Peyer's patch (tissue), 4 donors: ENCODE data around the gene CEBPZOS. TPM values are rescaled to one million over a fixed set of nuclear protein-coding genes. Genes with fewer than 3 reads are reported as not detected.
"Not testable (repeated sequence)": the region's sequence is repeated elsewhere in the genome, so short reads cannot be mapped to it uniquely, and the experiment has no call there.

Experiments used
- DNase-seq, 3 donors: peaks; one replicate each; pipeline ENCODE4 v3.0.0-alpha.2; 2017 to 2019
- H3K27ac ChIP-seq, 4 donors: fragments of 200-600 bp; sonication (generic); one replicate each; pipeline ENCODE4 v1.5.1; 2016 to 2019
- H3K27me3 ChIP-seq, 2 donors: fragments of 200-600 bp; sonication (generic); one replicate each; pipeline ENCODE4 v1.5.1; 2019
- H3K36me3 ChIP-seq, 3 donors: fragments of 200-600 bp; sonication (generic); one replicate each; pipeline ENCODE4 v1.5.1; 2016 to 2019
- H3K4me1 ChIP-seq, 4 donors: fragments of 200-600 bp; sonication (generic); one replicate each; pipeline ENCODE4 v1.5.1; 2016 to 2019
- H3K4me3 ChIP-seq, 4 donors: fragments of 200-600 bp; sonication (generic); 1 replicate in 3 of 4; 2 replicates in 1 of 4; pipeline ENCODE4 v1.5.1; 2016 to 2019; ENCODE audit warnings: mild to moderate bottlenecking in 1 of 4
- H3K9me3 ChIP-seq, 4 donors: fragments of 200-600 bp; sonication (generic); one replicate each; pipeline ENCODE4 v1.5.1; 2016 to 2019; ENCODE audit warnings: mild to moderate bottlenecking in 1 of 4
- POLR2A ChIP-seq, 2 donors: fragments of 450-650 bp; IDR thresholded peaks; one replicate each; pipeline ENCODE4 v1.5.1; 2017; ENCODE audit warnings: antibody characterized with exemption in 2 of 2, mild to moderate bottlenecking in 2 of 2, moderate library complexity in 2 of 2
- total RNA-seq, 4 donors: library from RNA; depleted of rRNA; stranded (reverse); fragments of >200 nt; gene quantifications; one replicate each; pipeline ENCODE4 v1.1.0, GENCODE V29; 2016
- TF ChIP-seq, protein P1 (sequence below), 6 experiments: fragments of 450-650 bp in 4 of 6; fragments of 200-600 bp in 2 of 6; sonication (generic) in 1 of 6; IDR thresholded peaks; one replicate each; pipeline ENCODE4 v1.5.1; 2017 to 2019; ENCODE audit warnings: antibody characterized with exemption in 6 of 6, mild to moderate bottlenecking in 3 of 6, moderate library complexity in 1 of 6

Gene CEBPZOS
- total RNA-seq, 4 donors from 2014 or later, result 19.3 to 42.1 (median 32.0) TPM

DNA sequence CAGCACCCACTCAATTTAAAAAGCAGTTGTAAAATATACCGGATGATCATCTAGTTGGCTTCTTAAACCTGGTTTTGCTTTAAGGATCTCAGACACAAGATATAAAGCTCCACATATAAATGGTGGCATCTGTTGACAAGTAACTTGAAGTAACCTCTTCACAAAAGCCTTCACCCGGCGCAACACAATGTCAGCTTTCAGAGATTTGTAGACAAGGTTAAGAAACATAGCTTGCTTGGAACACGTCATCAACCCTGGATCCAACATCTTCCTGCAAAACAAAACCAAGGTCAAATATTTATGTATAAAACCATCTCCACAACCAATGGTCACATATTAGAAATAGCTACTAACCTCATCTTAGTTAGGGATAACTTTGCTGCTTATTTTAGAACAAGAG is 26.8 kb downstream of the CEBPZOS start:
- H3K27ac ChIP-seq, result no peak overlapping the region
- TF ChIP-seq, protein P1, sequence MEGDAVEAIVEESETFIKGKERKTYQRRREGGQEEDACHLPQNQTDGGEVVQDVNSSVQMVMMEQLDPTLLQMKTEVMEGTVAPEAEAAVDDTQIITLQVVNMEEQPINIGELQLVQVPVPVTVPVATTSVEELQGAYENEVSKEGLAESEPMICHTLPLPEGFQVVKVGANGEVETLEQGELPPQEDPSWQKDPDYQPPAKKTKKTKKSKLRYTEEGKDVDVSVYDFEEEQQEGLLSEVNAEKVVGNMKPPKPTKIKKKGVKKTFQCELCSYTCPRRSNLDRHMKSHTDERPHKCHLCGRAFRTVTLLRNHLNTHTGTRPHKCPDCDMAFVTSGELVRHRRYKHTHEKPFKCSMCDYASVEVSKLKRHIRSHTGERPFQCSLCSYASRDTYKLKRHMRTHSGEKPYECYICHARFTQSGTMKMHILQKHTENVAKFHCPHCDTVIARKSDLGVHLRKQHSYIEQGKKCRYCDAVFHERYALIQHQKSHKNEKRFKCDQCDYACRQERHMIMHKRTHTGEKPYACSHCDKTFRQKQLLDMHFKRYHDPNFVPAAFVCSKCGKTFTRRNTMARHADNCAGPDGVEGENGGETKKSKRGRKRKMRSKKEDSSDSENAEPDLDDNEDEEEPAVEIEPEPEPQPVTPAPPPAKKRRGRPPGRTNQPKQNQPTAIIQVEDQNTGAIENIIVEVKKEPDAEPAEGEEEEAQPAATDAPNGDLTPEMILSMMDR (IDR thresholded peaks at IDR 0.05), result no peak
- no peak for TF ChIP-seq POLR2A (IDR thresholded peaks at IDR 0.05)
- H3K36me3 ChIP-seq, result peaks cover 0 to 72% (median 0%) of the 10 kb centered on the region in 3 donors
- H3K27me3 ChIP-seq, result no peaks in the 10 kb centered on the region
- DNase-seq, result no peak
- no peaks in the 10 kb centered on the region for H3K9me3 ChIP-seq
- H3K4me1 ChIP-seq, result peaks cover 0 to 5% (median 2%) of the 10 kb centered on the region in 4 donors
- H3K4me3 ChIP-seq, result no peak overlapping the region

DNA sequence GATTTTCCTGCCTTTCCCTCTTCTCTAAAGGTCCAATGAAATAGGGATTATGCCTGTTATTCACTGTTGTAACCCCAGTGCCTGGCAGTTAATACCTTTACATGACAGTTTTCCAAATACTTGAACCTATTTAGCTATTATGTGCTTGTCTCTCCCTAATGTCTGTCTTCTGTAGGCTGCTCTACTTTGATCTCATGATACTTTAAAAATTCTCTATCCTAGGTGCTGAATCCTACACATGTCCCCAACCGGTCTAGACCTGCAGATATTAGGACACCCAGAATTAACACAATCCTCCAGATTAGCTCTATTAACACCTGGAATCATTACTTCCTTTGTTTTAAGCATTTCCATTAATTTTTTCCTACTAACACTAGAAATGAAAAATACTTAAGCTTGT is 27.8 kb downstream of the CEBPZOS start:
- Histone ChIP-seq H3K27me3 (no peaks in the 10 kb centered on the region), H3K4me3 (no peak overlapping the region), H3K4me1 (peaks cover 0 to 5% (median 2%) of the 10 kb centered on the region in 4 donors), H3K27ac (no peak overlapping the region), H3K36me3 (peaks cover 0 to 69% (median 0%) of the 10 kb centered on the region in 3 donors), H3K9me3 (no peaks in the 10 kb centered on the region)
- no peak for DNase-seq
- no peak for TF ChIP-seq POLR2A (IDR thresholded peaks at IDR 0.05)
- TF ChIP-seq, protein P1 (IDR thresholded peaks at IDR 0.05), result no peak

DNA sequence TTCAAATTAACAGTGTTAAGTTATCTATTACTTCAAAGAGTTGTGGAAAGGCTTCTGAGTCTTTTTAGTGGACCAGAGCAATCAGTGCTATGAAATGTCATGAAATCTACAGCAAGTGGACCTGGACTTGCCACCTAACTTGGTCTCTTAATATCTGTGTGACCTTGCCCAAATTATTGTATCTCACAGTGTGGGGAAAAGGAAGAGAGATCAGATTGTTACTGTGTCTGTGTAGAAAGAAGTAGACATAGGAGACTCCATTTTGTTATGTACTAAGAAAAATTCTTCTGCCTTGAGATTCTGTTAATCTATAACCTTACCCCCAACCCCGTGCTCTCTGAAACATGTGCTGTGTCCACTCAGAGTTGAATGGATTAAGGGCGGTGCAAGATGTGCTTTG is 28.8 kb downstream of the CEBPZOS start:
- not testable (repeated sequence) for DNase-seq, H3K27me3 ChIP-seq, H3K9me3 ChIP-seq, H3K4me3 ChIP-seq, H3K27ac ChIP-seq
- Histone ChIP-seq H3K4me1 (peaks cover 0 to 15% (median 8%) of the 10 kb centered on the region in 4 donors), H3K36me3 (peaks cover 0 to 58% (median 0%) of the 10 kb centered on the region in 3 donors)

- Histone ChIP-seq H3K4me1 (peaks cover 3 to 21% (median 8%) of the 10 kb centered on the region in 4 donors), H3K27ac (no peak overlapping the region), H3K9me3 (no peaks in the 10 kb centered on the region), H3K36me3 (peaks cover 0 to 41% (median 0%) of the 10 kb centered on the region in 3 donors), H3K4me3 (no peak overlapping the region), H3K27me3 (no peaks in the 10 kb centered on the region)
- no peak for DNase-seq
- TF ChIP-seq, protein P1 (IDR thresholded peaks at IDR 0.05), result no peak
- no peak for TF ChIP-seq POLR2A (IDR thresholded peaks at IDR 0.05)
These were observed 30.6 kb downstream of the CEBPZOS start for GRCh38 chr2:37226863-37227262.

DNA sequence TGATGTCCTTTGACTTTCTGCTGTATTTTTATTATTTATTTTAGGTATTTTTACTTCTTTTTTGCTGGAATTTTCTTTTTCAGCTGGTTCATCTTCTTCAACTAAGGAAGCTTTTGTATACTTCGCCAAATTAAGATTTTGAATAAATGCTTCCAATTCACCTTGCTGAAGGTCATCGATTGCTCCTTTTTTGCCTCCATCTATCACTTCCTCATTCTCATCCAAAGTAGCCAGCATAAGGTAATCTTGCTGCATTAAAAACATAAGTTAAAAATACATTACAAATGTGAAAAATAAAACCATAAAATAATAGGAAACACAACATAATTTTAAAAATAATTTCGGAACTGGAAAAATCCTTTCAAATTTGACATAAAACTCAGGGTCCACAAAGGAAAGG is 32.5 kb downstream of the CEBPZOS start:
- no peaks in the 10 kb centered on the region for H3K9me3 ChIP-seq
- no peak for DNase-seq
- H3K36me3 ChIP-seq, result peaks cover 0 to 26% (median 0%) of the 10 kb centered on the region in 3 donors
- H3K4me3 ChIP-seq, result no peak overlapping the region
- H3K4me1 ChIP-seq, result peaks cover 3 to 32% (median 8%) of the 10 kb centered on the region in 4 donors
- no peak for TF ChIP-seq POLR2A (IDR thresholded peaks at IDR 0.05)
- TF ChIP-seq, protein P1 (IDR thresholded peaks at IDR 0.05), result no peak
- no peaks in the 10 kb centered on the region for H3K27me3 ChIP-seq
- no peak overlapping the region for H3K27ac ChIP-seq

- peak overlapping the region; percentile 80 to 96 (median 88) for H3K27ac ChIP-seq
- peak overlapping the region; percentile 72 to 87 (median 80) for H3K4me3 ChIP-seq
- TF ChIP-seq, protein P1 (IDR thresholded peaks at IDR 0.05), result no peak
- no peak for TF ChIP-seq POLR2A (IDR thresholded peaks at IDR 0.05)
- no peaks in the 10 kb centered on the region for H3K27me3 ChIP-seq
- no peak for DNase-seq
- no peaks in the 10 kb centered on the region for H3K9me3 ChIP-seq
- H3K36me3 ChIP-seq, result peaks cover 0 to 25% (median 0%) of the 10 kb centered on the region in 3 donors
- H3K4me1 ChIP-seq, result peaks cover 3 to 32% (median 8%) of the 10 kb centered on the region in 4 donors
These were observed 34.3 kb downstream of the CEBPZOS start for GRCh38 chr2:37230581-37230980.
